Thyroid gland (tissue), 4 donors: ENCODE results near the gene NME3.

ENCODE experiments used
- CTCF ChIP-seq, 6 experiments: fragments of 200-600 bp in 3 of 6; fragments of 450-650 bp in 3 of 6; sonication (generic) in 3 of 6; IDR thresholded peaks; one replicate each; pipeline ENCODE4 v1.5.1; 2016 to 2019; ENCODE audit warnings: antibody characterized with exemption in 6 of 6, mild to moderate bottlenecking in 2 of 6, inconsistent platforms in 1 of 6, moderate library complexity in 1 of 6
- POLR2A ChIP-seq, 2 donors: fragments of 450-650 bp; IDR thresholded peaks; one replicate each; pipeline ENCODE4 v1.6.1; 2017; ENCODE audit warnings: antibody characterized with exemption in 2 of 2, mild to moderate bottlenecking in 2 of 2, moderate library complexity in 1 of 2

DNA sequence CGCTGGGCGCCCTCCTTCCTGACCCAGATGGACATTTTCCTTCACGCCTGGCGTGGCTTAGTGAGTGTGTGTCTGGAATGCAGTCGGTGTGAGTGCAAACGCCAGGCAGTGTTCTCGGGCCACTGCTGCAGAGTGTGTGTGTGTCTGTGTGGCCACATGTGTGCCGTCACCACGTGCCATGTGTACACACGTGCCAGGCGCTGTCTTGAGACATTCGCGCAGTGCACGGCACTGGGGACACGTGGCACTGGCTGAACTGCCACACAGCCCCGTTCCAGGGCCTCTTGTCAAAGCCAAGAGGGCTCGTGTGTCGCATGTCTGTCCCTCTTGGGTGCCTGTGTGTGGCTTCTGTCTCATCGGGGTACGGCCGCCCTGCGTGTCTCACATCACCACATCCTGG is 36.5 kb downstream of the NME3 start:
- TF ChIP-seq CTCF (IDR thresholded peaks at IDR 0.05), result no peak
- TF ChIP-seq POLR2A (IDR thresholded peaks at IDR 0.05), result no peak
